ENCODE measurements around the gene FAM9C.

DNA sequence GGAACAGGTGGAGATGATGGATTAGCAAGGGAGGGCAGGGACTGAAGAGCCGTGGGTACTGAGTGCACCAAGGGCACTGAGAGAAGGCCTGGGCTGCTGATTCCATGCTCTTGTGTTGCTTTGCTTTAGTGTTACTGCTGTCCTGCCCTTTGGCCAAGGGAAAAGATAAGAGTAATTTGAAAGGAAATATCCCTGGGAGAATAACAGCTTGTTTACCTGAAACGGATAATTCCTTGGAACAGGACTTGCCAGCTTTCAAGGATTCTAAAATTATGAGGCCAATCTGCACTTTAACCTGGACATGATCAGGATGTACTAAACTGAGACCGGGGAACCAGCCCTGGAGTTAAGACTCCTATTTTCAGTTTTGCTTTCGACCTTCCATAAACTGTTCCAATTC lies 20.4 kb downstream of the FAM9C start:
- no peak for TF ChIP-seq CTCF (IDR thresholded peaks at IDR 0.05; ENCODE audit: insufficient read depth, low read length, poor library complexity, severe bottlenecking)
- TF ChIP-seq EZH2phosphoT487 (conservative IDR thresholded peaks at IDR 0.05; ENCODE audit: low read length) = no peak
